K562 (cell line): Measurements from ENCODE around the gene CLIP2. TPM values are rescaled to one million over a fixed set of nuclear protein-coding genes. Genes with fewer than 3 reads are reported as not detected.
A peak's percentile ranks its signal among the peaks of the same experiment; 100 is the strongest.

ENCODE experiments used
- ATF7 ChIP-seq: fragments of 450-650 bp; IDR thresholded peaks from 2 replicates; pipeline ENCODE4 v1.7.1; 2014; ENCODE audit warnings: mild to moderate bottlenecking, moderate library complexity
- ELF4 ChIP-seq: fragments of 450-650 bp; formaldehyde crosslinking; IDR thresholded peaks from 2 replicates; pipeline ENCODE4 v1.4.0; 2022; ENCODE audit warnings: missing genetic modification characterization
- ETS2 ChIP-seq: IDR thresholded peaks from 2 replicates; pipeline ENCODE4 v1.6.1; 2016; ENCODE audit warnings: borderline replicate concordance, missing genetic modification characterization, mild to moderate bottlenecking, moderate library complexity, missing compliant biosample characterization; ENCODE audit not compliant: poor library complexity, severe bottlenecking
- EZH2 ChIP-seq: IDR thresholded peaks from 2 replicates; pipeline ENCODE4 v1.6.1; 2012; ENCODE audit warnings: low read depth, mild to moderate bottlenecking, inconsistent platforms, low read length, borderline replicate concordance
- KDM2B ChIP-seq: fragments of 250-450 bp; sonication (Bioruptor Pico); IDR thresholded peaks from 2 replicates; pipeline ENCODE4 v1.8.0; 2021; ENCODE audit warnings: mild to moderate bottlenecking, moderate library complexity
- MIER1 ChIP-seq: fragments of 450-650 bp; IDR thresholded peaks from 2 replicates; pipeline ENCODE4 v1.6.1; 2016; ENCODE audit warnings: antibody characterized with exemption, mild to moderate bottlenecking, low read depth
- POLR2AphosphoS5 ChIP-seq: IDR thresholded peaks from 2 replicates; pipeline ENCODE4 v1.6.1; 2011; ENCODE audit warnings: mild to moderate bottlenecking, low read depth, low read length, moderate library complexity; ENCODE audit not compliant: control insufficient read depth, insufficient read depth
- POLR2H ChIP-seq: IDR thresholded peaks from 2 replicates; pipeline ENCODE4 v1.6.1; 2016; ENCODE audit warnings: missing genetic modification characterization, low read depth, mild to moderate bottlenecking, control low read depth, missing compliant biosample characterization, moderate library complexity
- POU5F1 ChIP-seq: fragments of 150-350 bp; IDR thresholded peaks from 2 replicates; pipeline ENCODE4 v1.6.1; 2014; ENCODE audit warnings: borderline replicate concordance, low read length, low read depth, mild to moderate bottlenecking; ENCODE audit not compliant: partially characterized antibody
- TCF7L2 ChIP-seq: fragments of 150-350 bp; IDR thresholded peaks from 2 replicates; pipeline ENCODE4 v1.6.1; 2016; ENCODE audit warnings: low read depth, mild to moderate bottlenecking, low read length, moderate library complexity
- WHSC1 ChIP-seq: IDR thresholded peaks from one replicate; pipeline ENCODE4 v1.6.1; 2012; ENCODE audit warnings: low read length, control low read depth, inconsistent platforms
- ZNF143 ChIP-seq: sonication (generic); formaldehyde crosslinking; IDR thresholded peaks from 2 replicates; pipeline ENCODE4 v1.9.0; 2022; ENCODE audit warnings: mild to moderate bottlenecking, missing genetic modification reagents
- ZNF316 ChIP-seq: fragments of 450-650 bp; IDR thresholded peaks from 2 replicates; pipeline ENCODE4 v1.6.1; 2016
- ZNF79 ChIP-seq: fragments of 250-450 bp; sonication (Bioruptor Pico); IDR thresholded peaks from 2 replicates; pipeline ENCODE4 v1.4.0; 2020; ENCODE audit warnings: low read depth, mild to moderate bottlenecking, moderate library complexity
- polyA plus RNA-seq, 8 experiments: library from polyadenylated mRNA; depleted of rRNA in 4 of 8; stranded (reverse) in 5 of 8; unstranded in 3 of 8; fragments of >200 nt; fragmentation: Nextera tagmentation in 2 of 8; fragmentation: Illumina TruSeq in 1 of 8; extraction: Ambion mirVana in 2 of 8; extraction: Trizol in 1 of 8; gene quantifications; 2 replicates each; pipeline versions ENCODE4 v1.2.1 to v1.2.3, GENCODE V29; 2011 to 2014; ENCODE audit warnings: inconsistent platforms in 1 of 8, missing spikeins in 1 of 8
- total RNA-seq, 7 experiments: library from RNA; depleted of rRNA in 6 of 7; stranded (reverse); fragments of >200 nt in 6 of 7; fragmentation: Illumina TruSeq in 2 of 7; extraction: Trizol in 2 of 7; gene quantifications; 2 replicates each; pipeline versions ENCODE4 v1.2.1 to v1.2.3, GENCODE V29; 2011 to 2021; ENCODE audit warnings: low replicate concordance in 1 of 7
- TF ChIP-seq, protein P1 (sequence below): fragments of 250-450 bp; sonication (Bioruptor Pico); IDR thresholded peaks from 2 replicates; pipeline ENCODE4 v1.5.0; 2021; ENCODE audit warnings: mild to moderate bottlenecking, moderate library complexity
- TF ChIP-seq, protein P2 (sequence below): fragments of 250-450 bp; sonication (Bioruptor Pico); IDR thresholded peaks from 2 replicates; pipeline ENCODE4 v1.9.0; 2021; ENCODE audit warnings: mild to moderate bottlenecking, inconsistent platforms
- TF ChIP-seq, protein P3 (sequence below): sonication (generic); formaldehyde crosslinking; IDR thresholded peaks from 2 replicates; pipeline ENCODE4 v1.8.1; 2023; ENCODE audit warnings: mild to moderate bottlenecking, missing genetic modification reagents
- TF ChIP-seq, protein P4 (sequence below): sonication (generic); formaldehyde crosslinking; IDR thresholded peaks from 2 replicates; pipeline ENCODE4 v1.8.0; 2022; ENCODE audit warnings: mild to moderate bottlenecking, missing genetic modification reagents

Gene CLIP2
- total and polyA plus RNA-seq, 9 of the 15 experiments (the other 6 are each of a cell fraction or from before 2014, with no cell fraction given): 0.07 to 5.4 (median 2.1) TPM

DNA sequence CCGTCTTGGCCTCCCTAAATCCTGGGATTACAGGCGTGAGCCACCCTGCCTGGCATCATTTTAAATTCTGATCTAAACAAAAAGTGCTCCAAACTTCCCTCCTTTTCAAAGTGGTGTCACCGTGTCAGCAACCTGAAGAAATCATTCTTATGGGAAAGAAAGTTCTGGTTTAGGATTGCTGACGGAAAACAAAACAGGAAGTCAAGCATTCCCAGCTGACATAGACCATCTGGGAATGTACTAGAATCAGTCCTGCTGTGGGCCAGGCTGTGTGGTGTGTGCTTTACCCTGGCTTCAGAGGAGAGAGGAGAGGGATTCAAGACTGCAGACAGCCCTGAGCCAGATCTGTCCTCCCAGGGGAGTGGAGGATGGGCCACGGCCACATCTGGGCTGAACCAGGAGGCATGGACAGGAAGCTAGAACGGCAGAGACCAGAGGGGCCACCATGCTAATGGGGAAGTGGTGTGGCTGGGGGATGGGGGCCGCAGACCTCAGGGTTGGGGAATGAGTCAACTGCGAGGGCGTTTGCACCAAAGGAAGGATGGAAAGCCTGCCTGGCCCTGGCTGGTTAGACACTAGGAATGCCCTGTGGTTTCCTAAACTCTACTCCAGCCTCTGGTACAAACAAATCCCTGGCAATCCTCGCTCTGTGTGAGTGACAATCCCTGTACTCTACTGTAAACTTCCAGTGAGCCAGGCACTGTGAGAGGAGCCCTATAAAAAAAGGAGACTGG lies 16.7 kb upstream of the CLIP2 start (continued):
- TF ChIP-seq, protein P1, sequence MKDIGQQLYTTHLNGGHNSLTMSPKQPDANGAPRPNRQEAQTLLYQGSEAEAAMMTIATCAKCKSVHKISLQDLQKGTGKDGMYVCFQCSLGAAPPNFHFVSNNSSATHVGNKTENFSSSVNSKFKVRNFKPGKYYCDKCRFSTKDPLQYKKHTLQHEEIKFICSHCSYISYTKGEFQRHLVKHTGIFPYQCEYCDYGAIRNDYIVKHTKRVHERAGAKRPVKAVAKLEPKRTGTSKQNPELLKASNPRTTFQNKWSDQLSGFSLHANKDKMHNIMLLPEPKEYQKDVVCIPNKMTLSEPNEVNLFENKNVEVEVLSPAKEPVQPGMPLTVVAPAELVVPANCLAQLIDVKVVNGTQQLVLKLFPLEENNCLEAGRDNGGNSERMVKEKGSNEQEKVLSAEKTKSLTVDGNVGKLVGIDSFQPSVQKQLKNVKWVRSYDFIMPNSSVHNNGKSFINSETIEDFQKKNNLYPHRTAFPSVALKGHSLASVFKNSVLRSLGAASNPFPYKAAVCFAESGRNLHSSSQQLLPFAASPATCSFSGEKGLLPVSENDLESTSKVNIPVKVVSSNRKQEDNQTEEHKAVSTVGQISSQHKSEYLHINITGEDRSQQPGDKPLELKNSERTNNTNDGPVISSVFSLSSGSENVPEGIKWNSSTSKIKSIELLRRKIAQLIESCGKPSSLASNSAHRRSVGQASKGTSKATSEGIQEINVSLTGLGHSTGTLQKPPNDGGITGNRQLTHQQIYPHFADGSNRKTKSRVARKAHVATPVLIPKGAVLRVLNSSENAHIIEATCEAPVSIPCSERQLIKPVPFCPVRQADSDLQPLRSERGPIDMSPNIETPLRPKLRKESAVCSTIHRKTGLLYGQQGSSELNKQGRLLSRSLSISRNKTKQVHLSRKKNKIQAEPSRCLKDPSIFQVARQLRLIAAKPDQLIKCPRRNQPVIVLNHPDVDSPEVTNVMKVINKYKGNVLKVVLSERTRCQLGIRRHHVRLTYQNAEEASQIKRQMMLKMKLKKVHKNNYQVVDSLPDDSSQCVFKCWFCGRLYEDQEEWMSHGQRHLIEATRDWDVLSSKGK: no peak
- TF ChIP-seq ETS2 (tag): no peak
- peak; percentile 47; the same call in 1 of the 2 replicates for TF ChIP-seq POLR2AphosphoS5
- TF ChIP-seq, protein P2, sequence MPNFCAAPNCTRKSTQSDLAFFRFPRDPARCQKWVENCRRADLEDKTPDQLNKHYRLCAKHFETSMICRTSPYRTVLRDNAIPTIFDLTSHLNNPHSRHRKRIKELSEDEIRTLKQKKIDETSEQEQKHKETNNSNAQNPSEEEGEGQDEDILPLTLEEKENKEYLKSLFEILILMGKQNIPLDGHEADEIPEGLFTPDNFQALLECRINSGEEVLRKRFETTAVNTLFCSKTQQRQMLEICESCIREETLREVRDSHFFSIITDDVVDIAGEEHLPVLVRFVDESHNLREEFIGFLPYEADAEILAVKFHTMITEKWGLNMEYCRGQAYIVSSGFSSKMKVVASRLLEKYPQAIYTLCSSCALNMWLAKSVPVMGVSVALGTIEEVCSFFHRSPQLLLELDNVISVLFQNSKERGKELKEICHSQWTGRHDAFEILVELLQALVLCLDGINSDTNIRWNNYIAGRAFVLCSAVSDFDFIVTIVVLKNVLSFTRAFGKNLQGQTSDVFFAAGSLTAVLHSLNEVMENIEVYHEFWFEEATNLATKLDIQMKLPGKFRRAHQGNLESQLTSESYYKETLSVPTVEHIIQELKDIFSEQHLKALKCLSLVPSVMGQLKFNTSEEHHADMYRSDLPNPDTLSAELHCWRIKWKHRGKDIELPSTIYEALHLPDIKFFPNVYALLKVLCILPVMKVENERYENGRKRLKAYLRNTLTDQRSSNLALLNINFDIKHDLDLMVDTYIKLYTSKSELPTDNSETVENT (CRISPR knock-in tag): no peak
- TF ChIP-seq ZNF143 (CRISPR knock-in tag): no peak
- no peak for TF ChIP-seq WHSC1
- TF ChIP-seq, protein P3, sequence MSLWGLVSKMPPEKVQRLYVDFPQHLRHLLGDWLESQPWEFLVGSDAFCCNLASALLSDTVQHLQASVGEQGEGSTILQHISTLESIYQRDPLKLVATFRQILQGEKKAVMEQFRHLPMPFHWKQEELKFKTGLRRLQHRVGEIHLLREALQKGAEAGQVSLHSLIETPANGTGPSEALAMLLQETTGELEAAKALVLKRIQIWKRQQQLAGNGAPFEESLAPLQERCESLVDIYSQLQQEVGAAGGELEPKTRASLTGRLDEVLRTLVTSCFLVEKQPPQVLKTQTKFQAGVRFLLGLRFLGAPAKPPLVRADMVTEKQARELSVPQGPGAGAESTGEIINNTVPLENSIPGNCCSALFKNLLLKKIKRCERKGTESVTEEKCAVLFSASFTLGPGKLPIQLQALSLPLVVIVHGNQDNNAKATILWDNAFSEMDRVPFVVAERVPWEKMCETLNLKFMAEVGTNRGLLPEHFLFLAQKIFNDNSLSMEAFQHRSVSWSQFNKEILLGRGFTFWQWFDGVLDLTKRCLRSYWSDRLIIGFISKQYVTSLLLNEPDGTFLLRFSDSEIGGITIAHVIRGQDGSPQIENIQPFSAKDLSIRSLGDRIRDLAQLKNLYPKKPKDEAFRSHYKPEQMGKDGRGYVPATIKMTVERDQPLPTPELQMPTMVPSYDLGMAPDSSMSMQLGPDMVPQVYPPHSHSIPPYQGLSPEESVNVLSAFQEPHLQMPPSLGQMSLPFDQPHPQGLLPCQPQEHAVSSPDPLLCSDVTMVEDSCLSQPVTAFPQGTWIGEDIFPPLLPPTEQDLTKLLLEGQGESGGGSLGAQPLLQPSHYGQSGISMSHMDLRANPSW: no peak; the same call in 1 of the 2 replicates
- TF ChIP-seq TCF7L2: no peak
- TF ChIP-seq ZNF79: no peak
- TF ChIP-seq, protein P4, sequence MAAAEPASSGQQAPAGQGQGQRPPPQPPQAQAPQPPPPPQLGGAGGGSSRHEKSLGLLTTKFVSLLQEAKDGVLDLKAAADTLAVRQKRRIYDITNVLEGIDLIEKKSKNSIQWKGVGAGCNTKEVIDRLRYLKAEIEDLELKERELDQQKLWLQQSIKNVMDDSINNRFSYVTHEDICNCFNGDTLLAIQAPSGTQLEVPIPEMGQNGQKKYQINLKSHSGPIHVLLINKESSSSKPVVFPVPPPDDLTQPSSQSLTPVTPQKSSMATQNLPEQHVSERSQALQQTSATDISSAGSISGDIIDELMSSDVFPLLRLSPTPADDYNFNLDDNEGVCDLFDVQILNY: 0 out of 2 replicates have a peak, but pooled peaks have one; percentile 46
- TF ChIP-seq POU5F1: no peak
- TF ChIP-seq ZNF316: no peak
- TF ChIP-seq POLR2H (tag): no peak
- TF ChIP-seq EZH2: no peak
- 0 out of 2 replicates have a peak, but pooled peaks have one; percentile 20 for TF ChIP-seq ATF7
- no peak for TF ChIP-seq KDM2B (CRISPR knock-in tag)
- no peak for TF ChIP-seq MIER1
- TF ChIP-seq ELF4 (CRISPR knock-in tag): no peak; the same call in 1 of the 2 replicates
